Right atrium auricular region (tissue), 2 donors: ENCODE measurements around the gene PHTF2. TPM values are rescaled to one million over a fixed set of nuclear protein-coding genes. Genes with fewer than 3 reads are reported as not detected.

Source experiments
- DNase-seq: peaks from one replicate; pipeline ENCODE4 v3.0.0-alpha.2; 2019; ENCODE audit warnings: low spot score
- H3K27ac ChIP-seq, 2 donors: fragments of 200-600 bp; sonication (generic); 1 replicate in 1 of 2; 2 replicates in 1 of 2; pipeline ENCODE4 v1.5.1; 2016 to 2019
- H3K27me3 ChIP-seq, 2 donors: fragments of 200-600 bp; sonication (generic); one replicate each; pipeline versions ENCODE4 v1.5.1 to v1.6.0; 2017 to 2019
- H3K36me3 ChIP-seq: fragments of 200-600 bp; sonication (generic); one replicate; pipeline ENCODE4 v1.5.1; 2016
- H3K4me1 ChIP-seq, 2 donors: fragments of 200-600 bp; sonication (generic); one replicate each; pipeline versions ENCODE4 v1.5.1 to v1.6.0; 2017 to 2019
- H3K4me3 ChIP-seq, 2 donors: fragments of 200-600 bp; sonication (generic); 1 replicate in 1 of 2; 2 replicates in 1 of 2; pipeline ENCODE4 v1.5.1; 2017 to 2019; ENCODE audit warnings: mild to moderate bottlenecking in 1 of 2, moderate library complexity in 1 of 2
- H3K9me3 ChIP-seq, 2 donors: fragments of 200-600 bp; sonication (generic); one replicate each; pipeline ENCODE4 v1.5.1; 2019
- total RNA-seq, 2 donors: library from RNA; depleted of rRNA; stranded (reverse); fragments of >200 nt; gene quantifications; one replicate each; pipeline ENCODE4 v1.1.0, GENCODE V29; 2016
- TF ChIP-seq, protein P1 (sequence below), 2 donors: fragments of 200-600 bp; sonication (generic); IDR thresholded peaks; one replicate each; pipeline ENCODE4 v1.5.1; 2019; ENCODE audit warnings: antibody characterized with exemption in 2 of 2

The PHTF2 gene
- total RNA-seq, 2 donors from 2014 or later: 14.3 to 31.6 TPM

DNA sequence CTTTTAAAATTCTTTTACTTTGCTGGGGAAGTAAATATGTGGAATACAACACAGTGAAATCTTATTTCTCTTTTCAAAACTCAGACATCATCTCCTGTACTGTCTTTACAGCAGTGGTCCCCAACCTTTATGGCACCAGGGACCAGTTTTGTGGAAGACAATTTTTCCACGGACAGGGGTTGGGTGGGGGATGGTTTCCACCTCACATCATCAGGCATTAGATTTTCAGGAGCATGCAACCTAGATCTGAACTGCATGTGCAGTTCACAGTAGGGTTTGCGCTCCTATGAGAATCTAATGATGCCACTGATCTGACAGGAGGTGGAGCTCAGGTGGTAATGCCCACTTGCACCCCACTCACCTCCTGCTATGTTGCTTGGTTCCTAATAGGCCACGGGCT is 12.6 kb upstream of the PHTF2 start:
- Histone ChIP-seq H3K4me1 (no peaks in the 10 kb centered on the region), H3K4me3 (no peak overlapping the region), H3K27me3 (no peaks in the 10 kb centered on the region), H3K9me3 (no peaks in the 10 kb centered on the region), H3K27ac (no peak overlapping the region), H3K36me3 (peaks cover under 1% of the 10 kb centered on the region)
- no peak for DNase-seq
- TF ChIP-seq, protein P1, sequence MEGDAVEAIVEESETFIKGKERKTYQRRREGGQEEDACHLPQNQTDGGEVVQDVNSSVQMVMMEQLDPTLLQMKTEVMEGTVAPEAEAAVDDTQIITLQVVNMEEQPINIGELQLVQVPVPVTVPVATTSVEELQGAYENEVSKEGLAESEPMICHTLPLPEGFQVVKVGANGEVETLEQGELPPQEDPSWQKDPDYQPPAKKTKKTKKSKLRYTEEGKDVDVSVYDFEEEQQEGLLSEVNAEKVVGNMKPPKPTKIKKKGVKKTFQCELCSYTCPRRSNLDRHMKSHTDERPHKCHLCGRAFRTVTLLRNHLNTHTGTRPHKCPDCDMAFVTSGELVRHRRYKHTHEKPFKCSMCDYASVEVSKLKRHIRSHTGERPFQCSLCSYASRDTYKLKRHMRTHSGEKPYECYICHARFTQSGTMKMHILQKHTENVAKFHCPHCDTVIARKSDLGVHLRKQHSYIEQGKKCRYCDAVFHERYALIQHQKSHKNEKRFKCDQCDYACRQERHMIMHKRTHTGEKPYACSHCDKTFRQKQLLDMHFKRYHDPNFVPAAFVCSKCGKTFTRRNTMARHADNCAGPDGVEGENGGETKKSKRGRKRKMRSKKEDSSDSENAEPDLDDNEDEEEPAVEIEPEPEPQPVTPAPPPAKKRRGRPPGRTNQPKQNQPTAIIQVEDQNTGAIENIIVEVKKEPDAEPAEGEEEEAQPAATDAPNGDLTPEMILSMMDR (IDR thresholded peaks at IDR 0.05): no peak

DNA sequence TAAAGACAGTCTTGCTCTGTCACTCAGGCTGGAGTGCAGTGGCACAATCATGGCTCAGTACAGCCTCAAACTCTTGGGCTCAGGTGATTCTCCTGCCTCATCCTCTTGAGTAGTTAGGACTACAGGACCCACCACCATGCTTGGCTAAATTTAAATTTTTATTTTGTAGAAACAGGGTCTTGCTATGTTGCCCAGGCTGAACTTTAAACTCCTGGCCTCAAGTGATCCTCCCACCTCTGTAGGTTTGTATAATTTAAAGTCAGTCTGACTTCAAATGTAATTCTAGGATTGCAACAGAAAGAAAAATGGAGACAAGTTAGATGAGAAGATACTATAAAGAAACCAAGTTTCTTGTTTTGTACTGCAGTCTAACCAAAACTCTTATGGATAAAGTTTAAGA is 11.8 kb upstream of the PHTF2 start:
- no peaks in the 10 kb centered on the region for H3K9me3 ChIP-seq
- no peaks in the 10 kb centered on the region for H3K36me3 ChIP-seq
- no peak for DNase-seq
- H3K4me3 ChIP-seq: no peak overlapping the region
- H3K27ac ChIP-seq: no peak overlapping the region
- H3K27me3 ChIP-seq: no peaks in the 10 kb centered on the region
- TF ChIP-seq, protein P1 (IDR thresholded peaks at IDR 0.05): no peak
- no peaks in the 10 kb centered on the region for H3K4me1 ChIP-seq

DNA sequence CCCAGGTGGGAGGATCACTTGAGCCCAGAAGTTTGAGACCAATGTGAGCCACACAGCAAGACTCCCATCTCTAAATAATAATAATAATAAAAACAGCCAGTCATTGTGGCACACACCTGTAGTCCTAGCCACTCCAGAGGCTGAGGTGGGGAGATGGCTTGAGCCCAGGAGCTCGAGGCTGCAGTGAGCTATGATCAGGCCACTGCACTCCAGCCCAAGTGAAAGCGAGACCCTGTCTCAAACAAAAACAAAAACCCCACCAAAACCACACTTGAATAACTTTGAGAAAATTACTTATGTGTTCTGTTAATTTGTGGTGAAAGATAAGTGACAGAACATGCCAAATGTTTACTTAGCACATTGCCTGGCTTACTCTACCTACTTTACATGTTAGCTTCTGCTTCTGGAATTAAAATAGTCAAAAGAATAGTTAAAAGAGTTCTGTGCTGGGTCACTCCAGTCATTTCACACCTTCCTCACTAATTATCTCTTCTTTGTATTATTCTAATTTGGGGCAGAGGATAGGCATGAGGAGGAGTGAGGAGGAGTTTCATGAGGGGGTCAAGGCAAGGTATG is 10.2 kb upstream of the PHTF2 start:
- Histone ChIP-seq H3K4me3 (no peak overlapping the region), H3K27me3 (no peaks in the 10 kb centered on the region), H3K4me1 (no peaks in the 10 kb centered on the region), H3K36me3 (no peaks in the 10 kb centered on the region), H3K9me3 (no peaks in the 10 kb centered on the region), H3K27ac (no peak overlapping the region)
- DNase-seq: no peak
- TF ChIP-seq, protein P1 (IDR thresholded peaks at IDR 0.05): no peak

DNA sequence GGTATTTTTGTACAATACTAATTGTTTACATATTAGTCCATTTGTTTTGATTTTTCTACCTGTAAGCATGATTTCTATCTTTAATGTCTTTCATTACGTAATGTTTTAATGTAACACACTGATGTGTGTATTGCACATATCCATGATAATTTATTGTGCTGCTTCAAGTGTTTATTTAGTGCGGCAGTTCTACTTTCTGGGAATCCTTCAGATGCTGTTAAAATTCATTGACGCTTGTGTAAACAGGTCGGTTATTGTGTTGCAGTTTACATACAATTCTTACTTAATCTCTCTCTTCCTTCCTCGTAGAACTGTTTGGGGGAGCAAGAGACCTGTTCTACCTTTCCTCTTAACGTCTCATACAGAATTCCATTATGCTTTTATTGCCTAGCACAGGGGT is 7.2 kb upstream of the PHTF2 start:
- TF ChIP-seq, protein P1 (IDR thresholded peaks at IDR 0.05): no peak
- no peak overlapping the region for H3K27ac ChIP-seq
- peaks cover 0 to 1% of the 10 kb centered on the region in 2 donors for H3K4me1 ChIP-seq
- H3K9me3 ChIP-seq: no peaks in the 10 kb centered on the region
- H3K27me3 ChIP-seq: no peaks in the 10 kb centered on the region
- peaks cover 5% of the 10 kb centered on the region for H3K36me3 ChIP-seq
- no peak overlapping the region for H3K4me3 ChIP-seq
- no peak for DNase-seq

DNA sequence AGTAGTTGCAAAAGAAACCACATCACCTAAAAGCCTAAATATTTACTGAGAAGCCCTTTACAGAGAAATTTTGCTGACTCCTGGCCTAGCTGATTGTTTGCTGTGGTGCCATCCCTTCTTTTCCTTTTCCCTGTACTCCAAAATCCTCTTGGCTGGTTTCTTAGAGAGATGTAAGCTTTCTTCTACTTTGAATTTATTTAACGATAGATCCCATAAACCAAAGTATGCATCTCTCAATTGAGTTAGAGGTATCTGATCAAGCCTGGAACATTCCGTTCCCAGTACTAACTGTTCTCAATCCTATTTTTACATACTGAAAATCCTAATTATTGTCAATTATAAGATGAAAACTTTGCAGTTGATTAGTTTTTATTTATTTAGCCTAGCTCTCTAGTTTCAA is 6.6 kb upstream of the PHTF2 start:
- H3K9me3 ChIP-seq: no peaks in the 10 kb centered on the region
- DNase-seq: no peak
- H3K4me3 ChIP-seq: no peak overlapping the region
- no peak overlapping the region for H3K27ac ChIP-seq
- H3K36me3 ChIP-seq: peaks cover 5% of the 10 kb centered on the region
- H3K4me1 ChIP-seq: peaks cover 0 to 7% of the 10 kb centered on the region in 2 donors
- H3K27me3 ChIP-seq: no peaks in the 10 kb centered on the region
- TF ChIP-seq, protein P1 (IDR thresholded peaks at IDR 0.05): no peak

DNA sequence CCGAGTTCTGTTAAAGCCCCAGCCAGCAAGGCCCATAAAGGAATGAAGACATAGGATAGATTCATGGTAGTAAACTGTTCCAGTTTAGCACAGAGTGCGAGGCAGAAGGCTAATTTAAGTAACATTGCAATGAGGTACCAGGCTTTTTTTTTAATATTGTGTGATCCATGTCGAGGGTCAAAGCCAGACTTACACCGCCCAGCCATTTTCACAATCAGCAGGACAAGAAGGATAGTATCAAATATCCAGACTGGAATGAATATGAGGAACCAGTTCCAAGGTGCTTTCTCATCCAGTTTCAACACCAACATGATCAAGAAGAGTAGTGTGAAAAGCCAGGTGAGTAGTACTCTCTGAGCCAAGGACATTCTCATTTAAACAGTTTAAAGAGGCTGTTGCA is 4.6 kb upstream of the PHTF2 start:
- H3K4me1 ChIP-seq: peaks cover 0 to 14% of the 10 kb centered on the region in 2 donors
- DNase-seq: no peak
- TF ChIP-seq, protein P1 (IDR thresholded peaks at IDR 0.05): no peak
- H3K36me3 ChIP-seq: peaks cover 5% of the 10 kb centered on the region
- no peak overlapping the region for H3K4me3 ChIP-seq
- no peak overlapping the region for H3K27ac ChIP-seq
- no peaks in the 10 kb centered on the region for H3K9me3 ChIP-seq
- no peaks in the 10 kb centered on the region for H3K27me3 ChIP-seq
